Prostate gland (tissue), 2 donors: ENCODE measurements around the gene KCNJ4. TPM values are rescaled to one million over a fixed set of nuclear protein-coding genes. Genes with fewer than 3 reads are reported as not detected.

ENCODE experiments used
- DNase-seq: peaks from one replicate; pipeline ENCODE4 v3.0.0-alpha.2; 2019; ENCODE audit warnings: low spot score
- H3K27ac ChIP-seq, 2 donors: fragments of 200-600 bp; sonication (generic); 2 replicates each; pipeline ENCODE4 v1.5.1; 2017 to 2019
- H3K27me3 ChIP-seq: fragments of 200-600 bp; sonication (generic); replicated peaks from 2 replicates; pipeline ENCODE4 v1.5.1; 2019; ENCODE audit not compliant: insufficient read depth
- H3K36me3 ChIP-seq, 2 donors: fragments of 200-600 bp; sonication (generic); 1 replicate in 1 of 2; 2 replicates in 1 of 2; pipeline versions ENCODE4 v1.5.1 to v1.8.1; 2017 to 2019
- H3K4me1 ChIP-seq: fragments of 200-600 bp; sonication (generic); replicated peaks from 2 replicates; pipeline ENCODE4 v1.5.1; 2019
- H3K4me3 ChIP-seq, 2 donors: fragments of 200-600 bp; sonication (generic); 2 replicates each; pipeline ENCODE4 v1.5.1; 2017 to 2019
- H3K9me3 ChIP-seq: fragments of 200-600 bp; sonication (generic); 2 replicates; pipeline ENCODE4 v1.5.1; 2017
- POLR2A ChIP-seq: fragments of 450-650 bp; IDR thresholded peaks from one replicate; pipeline ENCODE4 v1.6.1; 2016; ENCODE audit warnings: antibody characterized with exemption, mild to moderate bottlenecking
- POLR2AphosphoS5 ChIP-seq: sonication (generic); formaldehyde crosslinking; IDR thresholded peaks from one replicate; pipeline ENCODE4 v1.6.1; 2017; ENCODE audit warnings: antibody characterized with exemption
- WGBS: methylation state at CpG from one replicate; pipeline ENCODE4 v1.1.5; 2018; 5-methylcytosine and 5-hydroxymethylcytosine counted together
- intact Hi-C: fragments of 100-400 bp; cut with DNase I; formaldehyde crosslinking; loops from one replicate; pipeline ENCODE4 v1.14.2; 2022
- total RNA-seq, 2 donors: library from RNA; depleted of rRNA; stranded (reverse); fragments of >200 nt; gene quantifications; one replicate each; pipeline ENCODE4 v1.1.0, GENCODE V29; 2016
- TF ChIP-seq, protein P1 (sequence below), 4 experiments: fragments of 200-600 bp in 2 of 4; fragments of 450-650 bp in 2 of 4; sonication (generic) in 2 of 4; IDR thresholded peaks; 1 replicate in 3 of 4; 2 replicates in 1 of 4; pipeline ENCODE4 v1.5.1; 2016 to 2019; ENCODE audit warnings: antibody characterized with exemption in 4 of 4, mild to moderate bottlenecking in 2 of 4, moderate library complexity in 2 of 4

Gene KCNJ4
- total RNA-seq, 2 donors from 2014 or later = 3.2 TPM; not detected in 1

GRCh38 chr22:38494939-38495338 lies 39.9 kb upstream of the KCNJ4 start:
- 87% methylated on average over 12 of the region's 12 CpGs for WGBS
- peaks cover 38 to 69% of the 10 kb centered on the region in 2 donors for H3K36me3 ChIP-seq
- DNase-seq = no peak
- H3K27me3 ChIP-seq = no peaks in the 10 kb centered on the region
- H3K4me1 ChIP-seq = peaks cover 4% of the 10 kb centered on the region
- TF ChIP-seq, protein P1, sequence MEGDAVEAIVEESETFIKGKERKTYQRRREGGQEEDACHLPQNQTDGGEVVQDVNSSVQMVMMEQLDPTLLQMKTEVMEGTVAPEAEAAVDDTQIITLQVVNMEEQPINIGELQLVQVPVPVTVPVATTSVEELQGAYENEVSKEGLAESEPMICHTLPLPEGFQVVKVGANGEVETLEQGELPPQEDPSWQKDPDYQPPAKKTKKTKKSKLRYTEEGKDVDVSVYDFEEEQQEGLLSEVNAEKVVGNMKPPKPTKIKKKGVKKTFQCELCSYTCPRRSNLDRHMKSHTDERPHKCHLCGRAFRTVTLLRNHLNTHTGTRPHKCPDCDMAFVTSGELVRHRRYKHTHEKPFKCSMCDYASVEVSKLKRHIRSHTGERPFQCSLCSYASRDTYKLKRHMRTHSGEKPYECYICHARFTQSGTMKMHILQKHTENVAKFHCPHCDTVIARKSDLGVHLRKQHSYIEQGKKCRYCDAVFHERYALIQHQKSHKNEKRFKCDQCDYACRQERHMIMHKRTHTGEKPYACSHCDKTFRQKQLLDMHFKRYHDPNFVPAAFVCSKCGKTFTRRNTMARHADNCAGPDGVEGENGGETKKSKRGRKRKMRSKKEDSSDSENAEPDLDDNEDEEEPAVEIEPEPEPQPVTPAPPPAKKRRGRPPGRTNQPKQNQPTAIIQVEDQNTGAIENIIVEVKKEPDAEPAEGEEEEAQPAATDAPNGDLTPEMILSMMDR (IDR thresholded peaks at IDR 0.05) = no peak
- TF ChIP-seq POLR2A (no peak), POLR2AphosphoS5 (no peak)
- no peak overlapping the region for H3K4me3 ChIP-seq
- intact Hi-C loops = no loop called here
- no peak overlapping the region for H3K27ac ChIP-seq
- no peaks in the 10 kb centered on the region for H3K9me3 ChIP-seq

- Histone ChIP-seq H3K27me3 (no peaks in the 10 kb centered on the region), H3K9me3 (no peaks in the 10 kb centered on the region), H3K4me3 (no peak overlapping the region), H3K36me3 (peaks cover 38 to 73% of the 10 kb centered on the region in 2 donors), H3K27ac (no peak overlapping the region), H3K4me1 (peaks cover 4% of the 10 kb centered on the region)
- DNase-seq = no peak
- intact Hi-C loops = no loop called here
- WGBS = 47% methylated on average over 2 of the region's 2 CpGs
- TF ChIP-seq, protein P1 (IDR thresholded peaks at IDR 0.05) = no peak
- no peak for TF ChIP-seq POLR2A
- TF ChIP-seq POLR2AphosphoS5 = no peak
These were observed 39.5 kb upstream of the KCNJ4 start for GRCh38 chr22:38494498-38494897.

- Histone ChIP-seq H3K27ac (no peak overlapping the region), H3K36me3 (peaks cover 37 to 78% of the 10 kb centered on the region in 2 donors), H3K27me3 (no peaks in the 10 kb centered on the region), H3K4me3 (no peak overlapping the region), H3K9me3 (no peaks in the 10 kb centered on the region), H3K4me1 (peaks cover 4% of the 10 kb centered on the region)
- WGBS = 44% methylated on average over 5 of the region's 5 CpGs
- TF ChIP-seq POLR2A = no peak
- no peak for TF ChIP-seq POLR2AphosphoS5
- TF ChIP-seq, protein P1 (IDR thresholded peaks at IDR 0.05) = no peak
- intact Hi-C loops = no loop called here
- DNase-seq = no peak
These were observed 36.8 kb upstream of the KCNJ4 start for GRCh38 chr22:38491707-38492348.

- TF ChIP-seq POLR2AphosphoS5 (no peak), POLR2A (no peak)
- TF ChIP-seq, protein P1 (IDR thresholded peaks at IDR 0.05) = no peak
- H3K27me3 ChIP-seq = no peaks in the 10 kb centered on the region
- DNase-seq = no peak
- H3K27ac ChIP-seq = no peak overlapping the region
- intact Hi-C loops = no loop called here
- peaks cover 4% of the 10 kb centered on the region for H3K4me1 ChIP-seq
- no peak overlapping the region for H3K4me3 ChIP-seq
- peaks cover 36 to 76% of the 10 kb centered on the region in 2 donors for H3K36me3 ChIP-seq
- 24% methylated on average over 1 of the region's 1 CpG for WGBS
- no peaks in the 10 kb centered on the region for H3K9me3 ChIP-seq
These were observed 35.9 kb upstream of the KCNJ4 start for GRCh38 chr22:38490915-38491314.

DNA sequence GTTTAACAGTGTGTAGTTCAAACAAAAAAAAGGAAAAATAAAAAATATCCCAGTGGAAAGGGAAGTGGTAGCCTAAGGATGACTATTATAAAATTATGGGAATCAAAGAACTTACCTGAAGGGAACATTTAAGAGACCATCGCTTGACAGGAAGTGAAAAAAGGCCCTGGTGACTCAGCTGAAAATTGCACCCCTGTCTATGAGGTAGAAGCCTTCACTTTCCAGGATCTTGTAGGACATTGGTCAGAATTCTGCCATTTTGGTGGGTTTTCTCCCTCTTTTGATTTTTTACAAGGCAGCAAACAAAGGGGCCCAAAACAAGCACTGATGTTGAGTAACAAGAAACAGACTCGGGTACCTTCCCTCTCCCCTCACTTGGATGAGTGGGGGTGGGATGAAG lies 35.5 kb upstream of the KCNJ4 start:
- no peak for DNase-seq
- 54% methylated on average over 2 of the region's 2 CpGs for WGBS
- Histone ChIP-seq H3K27me3 (no peaks in the 10 kb centered on the region), H3K9me3 (no peaks in the 10 kb centered on the region), H3K4me3 (no peak overlapping the region), H3K4me1 (peaks cover 4% of the 10 kb centered on the region), H3K27ac (no peak overlapping the region), H3K36me3 (peaks cover 37 to 76% of the 10 kb centered on the region in 2 donors)
- TF ChIP-seq POLR2A (no peak), POLR2AphosphoS5 (no peak)
- TF ChIP-seq, protein P1 (IDR thresholded peaks at IDR 0.05) = no peak
- intact Hi-C loops = no loop called here
